Pancreas (tissue), 10 donors: ENCODE measurements around the gene RADIL. TPM values are rescaled to one million over a fixed set of nuclear protein-coding genes. Genes with fewer than 3 reads are reported as not detected.
"Not testable (repeated sequence)": the region's sequence is repeated elsewhere in the genome, so short reads cannot be mapped to it uniquely, and the experiment has no call there.

Experiments
- ATAC-seq, 4 donors: fragments of 200-7000 bp; cut with Tn5 transposase; one replicate each; pipeline versions ENCODE4 v1.8.0 to v1.9.1; 2020; ENCODE audit warnings: mild to moderate bottlenecking in 4 of 4, moderate library complexity in 4 of 4
- DNase-seq, 6 donors: peaks; one replicate each; pipeline ENCODE4 v3.0.0-alpha.2; 2020
- FAIRE-seq: peaks from 2 replicates; lab custom pipeline; 2012; peaks lifted over from hg19 to GRCh38; lab: Jason Lieb, UNC
- H3K27ac ChIP-seq, 4 donors: fragments of 200-600 bp; sonication (generic); 1 replicate in 3 of 4; 2 replicates in 1 of 4; pipeline versions ENCODE4 v1.5.0 to v1.8.0; 2020
- H3K27me3 ChIP-seq, 4 donors: fragments of 200-600 bp; one replicate each; pipeline ENCODE4 v1.8.0; 2021
- H3K36me3 ChIP-seq, 3 donors: fragments of 200-600 bp; sonication (generic) in 1 of 3; one replicate each; pipeline versions ENCODE4 v1.5.0 to v1.8.0; 2020 to 2021
- H3K4me1 ChIP-seq, 3 donors: fragments of 200-600 bp; one replicate each; pipeline ENCODE4 v1.8.0; 2021
- H3K4me3 ChIP-seq, 4 donors: fragments of 200-600 bp; sonication (generic) in 2 of 4; one replicate each; pipeline versions ENCODE4 v1.5.0 to v1.8.0; 2020 to 2021
- H3K9me3 ChIP-seq, 4 donors: fragments of 200-600 bp; one replicate each; pipeline ENCODE4 v1.8.0; 2021
- WGBS, 2 donors: extraction: QIAGEN DNeasy Blood & Tissue Kit; methylation state at CpG; one replicate each; pipeline ENCODE4 v1.1.7; 2013; 5-methylcytosine and 5-hydroxymethylcytosine counted together
- intact Hi-C, 3 donors: fragments of 100-400 bp; cut with DNase I; formaldehyde crosslinking; loops; one replicate each; pipeline versions ENCODE4 v1.11.1 to v1.14.2; 2022
- polyA plus RNA-seq, 2 donors: library from polyadenylated mRNA; stranded (reverse); fragments of 200-250 nt; gene quantifications; one replicate each; pipeline ENCODE4 v1.2.3, GENCODE V29; 2013
- total RNA-seq, 6 donors: library from RNA; stranded (reverse); fragmentation: NEBNext Ultra II Directional in 4 of 6; extraction: Animal tissue kit (Norgen Biotek cat#: 25700) in 4 of 6; gene quantifications; one replicate each; pipeline versions ENCODE4 v1.2.1 to v1.2.4, GENCODE V29; 2021 to 2023
- TF ChIP-seq, protein P1 (sequence below), 4 donors: fragments of 200-600 bp; sonication (generic) in 3 of 4; IDR thresholded peaks; one replicate each; pipeline versions ENCODE4 v1.5.0 to v1.8.0; 2021; ENCODE audit warnings: antibody characterized with exemption in 4 of 4
- donor health status: healthy with polysubstance abuse.
- donor health status: DM: no; HTN: no; CAD: no; lungs with moderate emphysema.
- donor health status: DM: no; HTN: no; CAD: no.
- donor health status: control.
- donor health status: control.
- donor health status: Bipolar disorder and iron deficiency.
- donor health status: DM: yes; HTN: yes; CAD: no.
- donor health status: DM: no; HTN: no; CAD: no.
- donor health status: DM: no; HTN: no; CAD: no.
- donor health status: DM: yes; HTN: yes; CAD: no.

Gene RADIL
- total and polyA plus RNA-seq, 8 donors: 0.58 to 11.2 (median 3.5) TPM

DNA sequence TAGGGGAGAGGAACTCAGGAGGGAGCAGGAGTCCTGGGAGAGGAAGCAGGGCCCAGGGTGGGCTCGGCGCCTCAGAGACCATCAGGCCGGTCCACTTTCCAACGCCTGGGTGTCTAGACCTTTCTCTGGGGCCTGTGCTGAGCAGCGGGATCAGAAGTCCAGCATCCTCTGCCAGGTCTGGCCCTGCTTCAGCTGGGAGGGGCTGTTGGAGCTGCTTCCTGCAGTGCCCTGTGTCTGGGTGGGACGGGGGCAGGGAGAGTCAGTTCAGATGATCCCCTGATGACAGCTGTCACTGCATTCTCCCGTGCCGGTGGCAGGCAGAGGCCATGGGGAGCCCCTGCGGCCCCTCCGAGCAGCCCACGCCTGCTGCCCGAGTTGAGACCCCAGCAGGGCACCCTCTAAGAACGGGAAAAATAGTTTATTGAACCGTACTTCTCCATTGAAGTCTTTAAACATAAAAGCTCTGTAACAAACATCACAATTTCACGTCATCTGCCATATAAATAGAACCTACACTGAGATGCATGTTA, 84.7 kb downstream of the RADIL start:
- no peak for FAIRE-seq
- WGBS, 2 donors: 68 to 87% methylated on average over 15 of the region's 15 CpGs
- Histone ChIP-seq H3K36me3 (no peaks in the 10 kb centered on the region), H3K27me3 (no peaks in the 10 kb centered on the region), H3K4me3 (no peak overlapping the region), H3K9me3 (no peaks in the 10 kb centered on the region), H3K27ac (no peak overlapping the region), H3K4me1 (no peaks in the 10 kb centered on the region)
- intact Hi-C loops: loop anchor here in 1 of 3 donors (5.0 kb wide), 1 partner anchor 284 kb away; no protein-coding TSS in a partner anchor
- ATAC-seq: peak in 1 of 4 donors; percentile 5
- peak in 3 of 6 donors; percentile 11 to 56 (median 49) for DNase-seq
- TF ChIP-seq, protein P1, sequence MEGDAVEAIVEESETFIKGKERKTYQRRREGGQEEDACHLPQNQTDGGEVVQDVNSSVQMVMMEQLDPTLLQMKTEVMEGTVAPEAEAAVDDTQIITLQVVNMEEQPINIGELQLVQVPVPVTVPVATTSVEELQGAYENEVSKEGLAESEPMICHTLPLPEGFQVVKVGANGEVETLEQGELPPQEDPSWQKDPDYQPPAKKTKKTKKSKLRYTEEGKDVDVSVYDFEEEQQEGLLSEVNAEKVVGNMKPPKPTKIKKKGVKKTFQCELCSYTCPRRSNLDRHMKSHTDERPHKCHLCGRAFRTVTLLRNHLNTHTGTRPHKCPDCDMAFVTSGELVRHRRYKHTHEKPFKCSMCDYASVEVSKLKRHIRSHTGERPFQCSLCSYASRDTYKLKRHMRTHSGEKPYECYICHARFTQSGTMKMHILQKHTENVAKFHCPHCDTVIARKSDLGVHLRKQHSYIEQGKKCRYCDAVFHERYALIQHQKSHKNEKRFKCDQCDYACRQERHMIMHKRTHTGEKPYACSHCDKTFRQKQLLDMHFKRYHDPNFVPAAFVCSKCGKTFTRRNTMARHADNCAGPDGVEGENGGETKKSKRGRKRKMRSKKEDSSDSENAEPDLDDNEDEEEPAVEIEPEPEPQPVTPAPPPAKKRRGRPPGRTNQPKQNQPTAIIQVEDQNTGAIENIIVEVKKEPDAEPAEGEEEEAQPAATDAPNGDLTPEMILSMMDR (IDR thresholded peaks at IDR 0.05): no peak

DNA sequence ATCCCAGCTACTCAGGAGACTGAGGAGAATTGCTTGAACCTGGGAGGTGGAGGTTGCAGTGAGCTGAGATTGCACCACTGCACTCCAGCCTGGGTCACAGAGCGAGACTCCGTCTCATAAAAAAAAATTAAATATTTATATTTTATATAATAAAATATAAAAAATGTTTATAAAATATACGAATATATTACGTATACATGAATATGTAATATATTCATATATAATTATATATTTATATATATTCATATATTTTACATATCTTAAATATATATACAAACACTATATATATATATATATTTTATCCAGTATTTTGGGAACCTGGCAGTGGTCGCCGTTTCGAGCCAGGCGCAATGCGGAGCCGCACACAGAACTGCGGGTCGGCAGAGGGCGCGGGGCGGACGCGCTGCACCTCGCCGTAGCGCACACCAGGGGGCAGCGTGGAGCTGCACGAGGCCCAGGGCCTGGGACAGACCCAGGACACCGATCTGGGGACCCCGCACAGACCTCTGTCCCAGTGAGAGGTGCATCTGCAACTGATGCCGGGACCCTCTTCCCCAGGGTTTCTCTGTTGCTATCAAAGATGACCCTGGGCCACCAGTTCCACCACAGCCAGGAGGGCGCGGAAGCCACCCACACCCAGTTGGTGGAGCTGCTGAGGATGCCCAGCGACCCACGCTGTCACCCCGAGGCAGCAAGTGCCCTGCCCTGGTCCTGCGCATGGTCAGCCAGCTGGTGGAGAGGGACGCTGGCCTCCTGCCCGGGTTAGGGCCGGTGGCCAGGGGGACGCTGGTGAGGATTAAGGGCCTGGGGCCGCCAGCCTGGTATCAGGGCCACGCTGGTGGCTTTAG, 85.4 kb downstream of the RADIL start:
- no peaks in the 10 kb centered on the region for H3K9me3 ChIP-seq
- H3K36me3 ChIP-seq: no peaks in the 10 kb centered on the region
- no peaks in the 10 kb centered on the region for H3K4me1 ChIP-seq
- intact Hi-C loops: loop anchor here in 1 of 3 donors (5.0 kb wide), 1 partner anchor 284 kb away; no protein-coding TSS in a partner anchor
- 30 to 33% methylated on average over 37 of the region's 37 CpGs for WGBS, 2 donors
- no peak overlapping the region for H3K4me3 ChIP-seq
- FAIRE-seq (no peak), DNase-seq (peak in 4 of 6 donors; percentile 59 to 86 (median 68)), ATAC-seq (peak; percentile 68 to 93 (median 86))
- no peak overlapping the region for H3K27ac ChIP-seq
- TF ChIP-seq, protein P1 (IDR thresholded peaks at IDR 0.05): peak; percentile 62 to 81 (median 76)
- H3K27me3 ChIP-seq: no peaks in the 10 kb centered on the region

DNA sequence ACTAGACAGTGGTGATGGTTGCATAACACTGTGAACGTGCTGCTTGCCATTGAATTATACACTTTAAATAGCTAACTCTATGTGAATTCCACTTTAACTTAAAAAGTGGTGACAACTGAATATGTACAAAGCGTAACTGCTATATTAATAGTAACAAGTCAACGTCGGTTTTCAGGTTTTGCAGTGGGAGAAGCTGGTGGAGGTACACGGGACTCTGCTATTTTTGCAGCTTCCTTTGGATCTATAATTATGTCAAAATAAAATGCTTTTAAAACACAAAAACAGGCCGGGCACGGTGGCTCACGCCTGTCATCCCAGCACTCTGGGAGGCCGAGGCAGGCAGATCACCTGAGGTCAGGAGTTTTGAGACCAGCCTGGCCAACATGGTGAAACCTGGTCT, 87.1 kb downstream of the RADIL start:
- Histone ChIP-seq H3K27ac (no peak overlapping the region), H3K4me1 (peaks cover 0 to 3% (median 0%) of the 10 kb centered on the region in 3 donors), H3K9me3 (no peaks in the 10 kb centered on the region), H3K36me3 (peaks cover 0 to 2% (median 0%) of the 10 kb centered on the region in 3 donors), H3K27me3 (no peaks in the 10 kb centered on the region), H3K4me3 (no peak overlapping the region)
- FAIRE-seq (no peak), DNase-seq (no peak), ATAC-seq (no peak)
- WGBS, 2 donors: 76 to 92% methylated on average over 9 of the region's 9 CpGs
- TF ChIP-seq, protein P1 (IDR thresholded peaks at IDR 0.05): no peak
- intact Hi-C loops: loop anchor here in 1 of 3 donors (5.0 kb wide), 1 partner anchor 286 kb away; no protein-coding TSS in a partner anchor

DNA sequence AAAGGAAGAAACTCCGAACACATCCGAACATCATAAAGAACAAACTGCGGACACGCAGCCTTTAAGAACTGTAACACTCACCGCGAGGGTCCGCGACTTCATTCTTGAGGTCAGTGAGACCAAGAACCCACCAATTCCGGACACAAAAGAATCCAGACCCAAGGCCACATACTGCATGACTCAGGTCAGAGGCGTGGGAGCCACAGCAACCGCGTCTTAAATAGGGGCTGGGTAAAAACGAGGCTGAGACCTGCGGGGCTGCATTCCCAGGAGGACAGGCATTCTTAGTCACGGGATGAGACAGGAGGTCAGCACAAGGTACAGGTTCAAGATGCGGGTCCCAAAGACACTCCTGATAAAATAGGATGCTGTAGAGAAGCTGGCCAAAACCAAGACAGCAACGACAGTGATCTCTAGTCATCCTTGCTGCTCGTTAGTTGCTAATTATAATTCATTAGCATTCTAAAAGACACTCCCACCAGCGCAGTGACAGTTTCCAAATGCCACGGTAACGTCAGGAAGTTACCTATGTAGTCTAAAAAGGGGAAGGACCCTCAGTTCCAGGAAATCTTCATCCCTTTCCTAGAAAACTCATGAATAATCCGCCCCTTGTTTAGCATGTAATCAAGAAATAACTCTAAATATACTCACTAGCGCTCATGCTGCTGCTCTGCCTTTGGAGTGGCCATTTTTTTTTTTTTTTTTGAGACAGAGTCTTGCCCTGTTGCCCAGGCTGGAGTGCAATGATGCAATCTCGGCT, 88.7 kb downstream of the RADIL start:
- H3K4me1 ChIP-seq: peaks cover 0 to 3% (median 0%) of the 10 kb centered on the region in 3 donors
- intact Hi-C loops: loop anchor here in 1 of 3 donors (5.0 kb wide), 1 partner anchor 288 kb away; no protein-coding TSS in a partner anchor
- WGBS, 2 donors: 81 to 85% methylated on average over 24 of the region's 24 CpGs
- FAIRE-seq (no peak), DNase-seq (no peak), ATAC-seq (no peak)
- no peak overlapping the region for H3K27ac ChIP-seq
- H3K36me3 ChIP-seq: peaks cover 0 to 14% (median 0%) of the 10 kb centered on the region in 3 donors
- H3K27me3 ChIP-seq: no peaks in the 10 kb centered on the region
- H3K4me3 ChIP-seq: no peak overlapping the region
- no peaks in the 10 kb centered on the region for H3K9me3 ChIP-seq
- TF ChIP-seq, protein P1 (IDR thresholded peaks at IDR 0.05): no peak

DNA sequence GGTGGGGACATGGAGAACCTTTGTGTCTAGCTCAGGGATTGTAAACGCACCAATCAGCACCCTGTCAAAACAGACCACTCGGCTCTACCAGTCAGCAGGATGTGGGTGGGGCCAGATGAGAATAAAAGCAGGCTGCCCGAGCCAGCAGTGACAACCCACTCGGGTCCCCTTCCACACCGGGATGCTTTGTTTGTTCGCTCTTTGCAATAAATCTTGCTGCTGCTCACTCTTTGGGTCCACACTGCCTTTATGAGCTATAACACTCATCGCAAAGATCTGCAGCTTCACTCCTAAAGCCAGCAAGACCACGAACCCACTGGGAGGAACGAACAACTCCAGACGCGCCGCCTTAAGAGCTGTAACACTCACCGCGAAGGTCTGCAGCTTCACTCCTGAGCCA, 89.3 kb downstream of the RADIL start:
- FAIRE-seq, intact Hi-C loops: not testable (repeated sequence)

DNA sequence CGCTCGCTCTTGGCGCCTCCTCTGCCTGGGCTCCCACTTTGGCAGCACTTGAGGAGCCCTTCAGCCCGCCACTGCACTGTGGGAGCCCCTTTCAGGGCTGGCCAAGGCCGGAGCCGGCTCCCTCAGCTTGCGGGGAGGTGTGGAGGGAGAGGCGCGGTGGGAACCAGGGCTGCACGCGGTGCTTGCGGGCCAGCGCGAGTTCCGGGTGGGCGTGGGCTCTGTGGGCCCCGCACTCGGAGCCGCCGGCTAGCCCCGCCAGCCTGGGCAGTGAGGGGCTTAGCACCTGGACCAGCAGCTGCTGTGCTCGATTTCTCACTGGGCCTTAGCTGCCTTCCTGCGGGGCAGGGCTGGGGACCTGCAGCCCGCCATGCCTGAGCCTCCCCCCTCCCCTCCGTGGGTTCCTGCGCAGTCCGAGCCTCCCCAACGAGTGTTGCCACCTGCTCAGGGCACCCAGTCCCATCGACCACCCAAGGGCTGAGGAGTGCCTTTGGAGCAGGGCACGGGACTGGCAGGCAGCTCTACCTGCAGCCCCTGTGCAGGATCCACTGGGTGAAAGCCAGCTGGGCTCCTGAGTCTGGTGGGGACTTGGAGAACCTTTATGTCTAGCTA, 90.0 kb downstream of the RADIL start:
- H3K9me3 ChIP-seq, H3K27ac ChIP-seq, H3K4me3 ChIP-seq, intact Hi-C loops, FAIRE-seq, H3K4me1 ChIP-seq, DNase-seq, H3K27me3 ChIP-seq, ATAC-seq: not testable (repeated sequence)
- H3K36me3 ChIP-seq: peaks cover 0 to 18% (median 0%) of the 10 kb centered on the region in 3 donors
- 93 to 95% methylated on average over 19 to 30 of the region's 30 CpGs for WGBS, 2 donors

More for the DNA sequence above, 89.3 kb downstream of the RADIL start:
- not testable (repeated sequence) for DNase-seq, H3K9me3 ChIP-seq, H3K4me3 ChIP-seq, H3K4me1 ChIP-seq, H3K27ac ChIP-seq, H3K27me3 ChIP-seq, ATAC-seq
- peaks cover 0 to 14% (median 0%) of the 10 kb centered on the region in 3 donors for H3K36me3 ChIP-seq
- 87 to 88% methylated on average over 11 to 14 of the region's 14 CpGs for WGBS, 2 donors
